IPS DF 4.7 (cell line): Measurements from ENCODE around the gene BORCS6.

Experiments
- DNase-seq: peaks from one replicate; pipeline ENCODE4 v3.0.0-alpha.2; 2013; ENCODE audit warnings: low spot score; ENCODE audit errors: extremely low read depth

The BORCS6 gene

GRCh38 chr17:8212312-8213180 lies 22.6 kb upstream of the BORCS6 start:
- DNase-seq = no peak

GRCh38 chr17:8210761-8211458 lies 20.9 kb upstream of the BORCS6 start:
- DNase-seq = no peak

- DNase-seq = no peak
These were observed 20.2 kb upstream of the BORCS6 start, which contains the start of gene AURKB for GRCh38 chr17:8209907-8210760. Gene AURKB, minus strand, starts transcription at chr17:8210575. Its CDS starts 351 bp downstream, at chr17:8210224.

- no peak for DNase-seq
These were observed 16.6 kb upstream of the BORCS6 start for GRCh38 chr17:8206536-8206935.

- no peak for DNase-seq
These were observed 15.0 kb upstream of the BORCS6 start for GRCh38 chr17:8204761-8205555.

GRCh38 chr17:8192070-8192815 lies 2.3 kb upstream of the BORCS6 start:
- no peak for DNase-seq

GRCh38 chr17:8190506-8190905 lies 526 bp upstream of the BORCS6 start:
- no peak for DNase-seq

- DNase-seq = no peak
These were observed 804 bp downstream of the BORCS6 start for GRCh38 chr17:8189041-8189710.

GRCh38 chr17:8188263-8188839 lies 1.6 kb downstream of the BORCS6 start:
- DNase-seq = no peak

GRCh38 chr17:8187517-8188262 lies 2.3 kb downstream of the BORCS6 start:
- DNase-seq = peak; percentile 95

GRCh38 chr17:8186787-8187516 lies 3.0 kb downstream of the BORCS6 start:
- no peak for DNase-seq

- no peak for DNase-seq
These were observed 3.6 kb downstream of the BORCS6 start for GRCh38 chr17:8186446-8186786.

- DNase-seq = no peak
These were observed 4.2 kb downstream of the BORCS6 start for GRCh38 chr17:8185582-8186445.

GRCh38 chr17:8176998-8177731 lies 12.8 kb downstream of the BORCS6 start:
- DNase-seq = no peak

- no peak for DNase-seq
These were observed 13.6 kb downstream of the BORCS6 start, which contains the start of gene TMEM107 for GRCh38 chr17:8176197-8176940. Gene TMEM107, minus strand, starts transcription at chr17:8176380. Its CDS starts 94 bp downstream, at chr17:8176286.
